ENCODE data around the gene PPRC1.

PPRC1 gene

DNA sequence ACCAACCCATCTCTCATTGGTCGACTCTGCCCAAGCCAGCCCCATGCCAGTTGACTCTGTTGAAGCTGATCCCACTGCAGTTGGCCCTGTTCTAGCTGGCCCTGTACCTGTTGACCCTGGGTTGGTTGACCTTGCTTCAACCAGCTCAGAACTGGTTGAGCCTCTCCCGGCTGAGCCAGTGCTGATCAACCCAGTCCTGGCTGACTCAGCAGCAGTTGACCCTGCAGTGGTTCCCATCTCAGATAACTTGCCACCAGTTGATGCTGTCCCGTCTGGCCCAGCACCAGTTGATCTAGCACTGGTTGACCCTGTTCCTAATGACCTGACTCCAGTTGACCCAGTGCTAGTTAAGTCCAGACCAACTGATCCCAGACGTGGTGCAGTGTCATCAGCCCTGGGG is 7.4 kb downstream of the PPRC1 start:
- H3K27ac ChIP-seq: no peak overlapping the region
- TF ChIP-seq, protein P1, sequence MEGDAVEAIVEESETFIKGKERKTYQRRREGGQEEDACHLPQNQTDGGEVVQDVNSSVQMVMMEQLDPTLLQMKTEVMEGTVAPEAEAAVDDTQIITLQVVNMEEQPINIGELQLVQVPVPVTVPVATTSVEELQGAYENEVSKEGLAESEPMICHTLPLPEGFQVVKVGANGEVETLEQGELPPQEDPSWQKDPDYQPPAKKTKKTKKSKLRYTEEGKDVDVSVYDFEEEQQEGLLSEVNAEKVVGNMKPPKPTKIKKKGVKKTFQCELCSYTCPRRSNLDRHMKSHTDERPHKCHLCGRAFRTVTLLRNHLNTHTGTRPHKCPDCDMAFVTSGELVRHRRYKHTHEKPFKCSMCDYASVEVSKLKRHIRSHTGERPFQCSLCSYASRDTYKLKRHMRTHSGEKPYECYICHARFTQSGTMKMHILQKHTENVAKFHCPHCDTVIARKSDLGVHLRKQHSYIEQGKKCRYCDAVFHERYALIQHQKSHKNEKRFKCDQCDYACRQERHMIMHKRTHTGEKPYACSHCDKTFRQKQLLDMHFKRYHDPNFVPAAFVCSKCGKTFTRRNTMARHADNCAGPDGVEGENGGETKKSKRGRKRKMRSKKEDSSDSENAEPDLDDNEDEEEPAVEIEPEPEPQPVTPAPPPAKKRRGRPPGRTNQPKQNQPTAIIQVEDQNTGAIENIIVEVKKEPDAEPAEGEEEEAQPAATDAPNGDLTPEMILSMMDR (conservative IDR thresholded peaks at IDR 0.05): no peak

DNA sequence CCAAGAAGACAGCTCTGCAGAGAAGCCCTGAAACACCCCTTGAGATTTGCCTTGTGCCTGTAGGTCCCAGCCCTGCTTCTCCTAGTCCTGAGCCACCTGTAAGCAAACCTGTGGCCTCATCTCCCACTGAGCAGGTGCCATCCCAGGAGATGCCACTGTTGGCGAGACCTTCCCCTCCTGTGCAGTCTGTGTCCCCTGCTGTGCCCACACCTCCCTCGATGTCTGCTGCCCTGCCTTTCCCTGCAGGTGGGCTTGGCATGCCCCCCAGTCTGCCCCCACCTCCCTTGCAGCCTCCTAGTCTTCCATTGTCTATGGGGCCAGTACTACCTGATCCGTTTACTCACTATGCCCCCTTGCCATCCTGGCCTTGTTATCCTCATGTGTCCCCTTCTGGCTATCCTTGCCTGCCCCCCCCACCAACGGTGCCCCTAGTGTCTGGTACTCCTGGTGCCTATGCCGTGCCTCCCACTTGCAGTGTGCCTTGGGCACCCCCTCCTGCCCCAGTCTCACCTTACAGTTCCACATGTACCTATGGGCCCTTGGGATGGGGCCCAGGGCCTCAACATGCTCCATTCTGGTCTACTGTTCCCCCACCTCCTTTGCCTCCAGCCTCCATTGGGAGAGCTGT is 8.2 kb downstream of the PPRC1 start:
- TF ChIP-seq, protein P1 (conservative IDR thresholded peaks at IDR 0.05): no peak
- H3K27ac ChIP-seq: no peak overlapping the region

DNA sequence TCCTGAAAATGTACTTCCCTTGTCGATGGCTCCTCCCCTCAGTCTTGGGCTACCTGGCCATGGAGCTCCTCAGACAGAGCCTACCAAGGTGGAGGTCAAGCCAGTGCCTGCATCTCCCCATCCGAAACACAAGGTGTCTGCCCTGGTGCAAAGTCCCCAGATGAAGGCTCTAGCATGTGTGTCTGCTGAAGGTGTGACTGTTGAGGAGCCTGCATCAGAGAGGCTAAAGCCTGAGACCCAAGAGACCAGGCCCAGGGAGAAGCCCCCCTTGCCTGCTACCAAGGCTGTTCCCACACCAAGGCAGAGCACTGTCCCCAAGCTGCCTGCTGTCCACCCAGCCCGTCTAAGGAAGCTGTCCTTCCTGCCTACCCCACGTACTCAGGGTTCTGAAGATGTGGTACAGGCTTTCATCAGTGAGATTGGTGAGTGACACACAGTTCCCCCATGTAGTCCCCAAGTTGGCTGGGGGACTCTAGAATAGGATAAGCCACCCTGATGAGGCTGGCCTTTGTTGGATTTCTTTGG is 8.8 kb downstream of the PPRC1 start:
- TF ChIP-seq, protein P1 (conservative IDR thresholded peaks at IDR 0.05): no peak

DNA sequence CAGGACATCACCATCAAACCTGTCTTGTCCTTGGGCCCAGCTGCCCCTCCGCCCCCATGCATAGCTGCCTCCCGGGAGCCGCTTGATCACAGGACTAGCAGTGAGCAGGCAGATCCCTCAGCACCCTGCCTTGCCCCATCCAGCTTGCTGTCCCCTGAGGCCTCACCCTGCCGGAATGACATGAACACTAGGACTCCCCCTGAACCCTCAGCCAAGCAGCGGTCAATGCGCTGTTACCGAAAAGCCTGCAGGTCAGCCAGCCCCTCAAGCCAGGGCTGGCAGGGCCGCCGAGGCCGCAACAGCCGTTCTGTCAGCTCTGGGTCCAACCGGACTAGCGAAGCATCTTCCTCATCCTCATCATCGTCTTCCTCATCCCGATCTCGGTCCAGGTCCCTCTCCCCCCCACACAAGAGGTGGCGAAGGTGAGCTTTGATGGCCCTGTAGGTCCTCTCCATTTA is 14.2 kb downstream of the PPRC1 start:
- H3K27ac ChIP-seq: no peak overlapping the region
- TF ChIP-seq, protein P1 (conservative IDR thresholded peaks at IDR 0.05): no peak

More for the DNA sequence above, 8.8 kb downstream of the PPRC1 start:
- no peak overlapping the region for H3K27ac ChIP-seq

DNA sequence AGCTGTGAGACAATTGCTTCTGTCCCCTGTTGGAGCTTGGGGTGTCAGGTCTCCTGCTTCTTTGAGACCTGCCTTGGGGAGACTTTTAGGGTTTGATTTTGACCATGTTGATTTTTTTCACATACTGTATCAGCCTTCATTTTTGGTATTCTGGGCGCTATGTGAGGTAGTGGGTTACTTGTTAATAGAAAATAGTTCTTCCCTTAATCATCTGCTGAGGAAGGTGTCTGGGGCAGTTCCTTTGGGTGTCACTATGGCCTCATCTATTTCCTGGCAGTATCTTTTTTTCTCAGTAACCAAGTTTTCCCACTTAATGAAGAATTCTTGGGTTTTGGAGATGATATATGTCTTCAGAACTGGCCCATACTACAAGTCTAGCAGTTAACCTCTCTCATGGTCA is 14.7 kb downstream of the PPRC1 start:
- TF ChIP-seq, protein P1 (conservative IDR thresholded peaks at IDR 0.05): no peak
- H3K27ac ChIP-seq: no peak overlapping the region

DNA sequence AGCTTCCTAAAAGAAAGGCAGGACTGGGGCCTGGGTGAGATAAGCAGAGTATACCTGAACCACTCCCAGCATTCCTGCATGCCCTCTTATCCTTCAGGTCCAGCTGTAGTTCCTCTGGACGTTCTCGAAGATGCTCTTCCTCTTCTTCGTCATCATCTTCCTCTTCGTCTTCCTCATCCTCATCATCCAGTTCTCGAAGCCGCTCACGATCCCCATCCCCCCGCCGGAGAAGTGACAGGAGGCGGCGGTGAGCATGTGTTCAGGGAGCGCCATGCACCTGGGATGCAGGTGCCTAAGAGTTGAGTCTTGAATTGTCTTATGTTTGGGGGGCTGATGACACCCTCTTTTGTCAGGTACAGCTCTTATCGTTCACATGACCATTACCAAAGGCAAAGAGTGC is 15.4 kb downstream of the PPRC1 start:
- TF ChIP-seq, protein P1 (conservative IDR thresholded peaks at IDR 0.05): no peak
- no peak overlapping the region; the same call in 1 of the 2 replicates for H3K27ac ChIP-seq

DNA sequence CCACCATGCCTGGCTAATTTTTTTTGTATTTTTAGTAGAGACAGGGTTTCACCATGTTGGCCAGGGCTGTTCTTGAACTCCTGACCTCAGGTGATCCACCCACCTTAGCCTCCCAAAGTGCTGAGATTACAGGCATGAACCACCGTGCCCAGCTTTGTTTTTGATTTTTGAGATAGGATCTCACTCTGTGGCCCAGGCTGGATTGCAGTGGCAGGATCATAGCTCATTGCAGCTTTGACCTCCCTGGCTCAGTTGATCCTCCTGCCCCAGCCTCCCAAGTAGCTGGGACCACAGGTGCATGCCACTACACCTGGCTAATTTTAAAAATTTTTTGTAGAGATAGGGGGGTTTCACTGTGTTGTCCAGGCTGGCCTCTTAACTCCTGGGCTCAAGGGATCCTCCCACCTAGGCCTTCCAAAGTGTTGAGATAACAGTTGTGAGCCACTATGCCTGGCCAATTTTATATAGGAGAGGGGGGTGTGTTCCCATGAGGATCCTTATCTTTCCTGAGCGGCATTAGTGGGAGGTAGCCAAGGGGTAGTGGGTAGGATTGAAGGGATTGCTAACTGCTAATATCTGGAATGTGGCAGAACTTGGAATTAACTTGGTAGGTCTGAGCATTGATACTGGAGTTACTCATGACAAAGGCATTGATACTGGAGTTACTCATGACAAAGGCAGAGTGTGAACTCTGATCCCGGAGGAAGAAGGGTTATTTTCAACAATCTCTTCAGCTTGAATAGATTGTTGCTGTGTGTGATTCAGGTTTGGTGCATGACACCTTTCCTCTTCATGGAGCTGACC is 18.3 kb downstream of the PPRC1 start:
- H3K27ac ChIP-seq: peak overlapping the region; percentile 94
- TF ChIP-seq, protein P1 (conservative IDR thresholded peaks at IDR 0.05): no peak

All from VCaP (cell line).